Naive B cell (primary cell): ENCODE results near the gene NAB1. TPM values are rescaled to one million over a fixed set of nuclear protein-coding genes. Genes with fewer than 3 reads are reported as not detected.
"Not testable (repeated sequence)": the region's sequence is repeated elsewhere in the genome, so short reads cannot be mapped to it uniquely, and the experiment has no call there.

Experiments used
- ATAC-seq, 2 donors: fragments of 150-1000 bp; cut with Tn5 transposase; 2 replicates each; pipeline ENCODE4 v1.10.0; 2021; ENCODE audit warnings: low read depth in 2 of 2, mild to moderate bottlenecking in 2 of 2, moderate library complexity in 2 of 2
- DNase-seq: peaks from one replicate; pipeline ENCODE4 v3.0.0; 2022
- H3K27ac Mint-ChIP-seq, 6 donors: one replicate each; pipeline ENCODE4 v1.8.0; 2020 to 2022; ENCODE audit warnings: mild to moderate bottlenecking in 6 of 6, mixed read lengths in 6 of 6, moderate library complexity in 5 of 6, inconsistent platforms in 2 of 6
- H3K27me3 Mint-ChIP-seq, 3 donors: one replicate each; pipeline ENCODE4 v1.8.0; 2021 to 2022; ENCODE audit warnings: mixed read lengths in 3 of 3, mild to moderate bottlenecking in 1 of 3
- H3K36me3 Mint-ChIP-seq, 2 donors: one replicate each; pipeline ENCODE4 v1.8.0; 2020 to 2022; ENCODE audit warnings: mixed read lengths in 2 of 2, inconsistent platforms in 1 of 2, mild to moderate bottlenecking in 1 of 2
- H3K4me1 Mint-ChIP-seq, 3 donors: one replicate each; pipeline ENCODE4 v1.8.0; 2020 to 2022; ENCODE audit warnings: mixed read lengths in 3 of 3, inconsistent platforms in 1 of 3, mild to moderate bottlenecking in 1 of 3, moderate library complexity in 1 of 3
- H3K4me3 Mint-ChIP-seq, 8 donors: one replicate each; pipeline ENCODE4 v1.8.0; 2020 to 2022; ENCODE audit warnings: mild to moderate bottlenecking in 8 of 8, mixed read lengths in 8 of 8, moderate library complexity in 8 of 8, inconsistent platforms in 2 of 8
- H3K9me3 Mint-ChIP-seq, 7 donors: one replicate each; pipeline ENCODE4 v1.8.0; 2020 to 2022; ENCODE audit warnings: mixed read lengths in 7 of 7, mild to moderate bottlenecking in 5 of 7, inconsistent platforms in 2 of 7, moderate library complexity in 1 of 7
- polyA plus RNA-seq, 6 donors: library from polyadenylated mRNA; unstranded; fragments of 300-500 nt; fragmentation: Illumina TruSeq; gene quantifications; one replicate each; pipeline ENCODE4 v1.2.3, GENCODE V29; 2021; ENCODE audit warnings: low read depth in 6 of 6

Gene NAB1
- polyA plus RNA-seq, 6 donors from 2014 or later = 2.3 to 5.8 (median 3.0) TPM

- H3K36me3 Mint-ChIP-seq = peaks cover 0 to 13% of the 10 kb centered on the region in 2 donors
- no peak overlapping the region for H3K27ac Mint-ChIP-seq
These were observed 44.8 kb downstream of the NAB1 start for GRCh38 chr2:190693533-190694232.

GRCh38 chr2:190694479-190694878 is 45.6 kb downstream of the NAB1 start:
- Mint-ChIP-seq H3K4me3 (no peak overlapping the region), H3K9me3 (no peaks in the 10 kb centered on the region), H3K27me3 (no peaks in the 10 kb centered on the region), H3K27ac (no peak overlapping the region), H3K36me3 (peaks cover 0 to 13% of the 10 kb centered on the region in 2 donors), H3K4me1 (no peaks in the 10 kb centered on the region)
- no peak for ATAC-seq
- DNase-seq = no peak

More at GRCh38 chr2:190693533-190694232, 44.8 kb downstream of the NAB1 start:
- Mint-ChIP-seq H3K9me3 (no peaks in the 10 kb centered on the region), H3K4me3 (no peak overlapping the region), H3K4me1 (no peaks in the 10 kb centered on the region), H3K27me3 (no peaks in the 10 kb centered on the region)
- ATAC-seq (no peak), DNase-seq (no peak)

- Mint-ChIP-seq H3K4me3 (no peak overlapping the region), H3K27ac (no peak overlapping the region), H3K9me3 (no peaks in the 10 kb centered on the region), H3K27me3 (no peaks in the 10 kb centered on the region), H3K36me3 (peaks cover 0 to 5% of the 10 kb centered on the region in 2 donors), H3K4me1 (no peaks in the 10 kb centered on the region)
- no peak for DNase-seq
- no peak for ATAC-seq
These were observed 46.9 kb downstream of the NAB1 start for GRCh38 chr2:190695739-190696138.

- DNase-seq (no peak), ATAC-seq (no peak)
- Mint-ChIP-seq H3K27ac (no peak overlapping the region), H3K9me3 (no peaks in the 10 kb centered on the region), H3K36me3 (peaks cover 0 to 4% of the 10 kb centered on the region in 2 donors), H3K27me3 (no peaks in the 10 kb centered on the region), H3K4me3 (no peak overlapping the region), H3K4me1 (no peaks in the 10 kb centered on the region)
These were observed 48.0 kb downstream of the NAB1 start for GRCh38 chr2:190696792-190697398.

- Mint-ChIP-seq H3K27ac (no peak overlapping the region), H3K27me3 (no peaks in the 10 kb centered on the region), H3K36me3 (peaks cover 0 to 4% of the 10 kb centered on the region in 2 donors), H3K9me3 (no peaks in the 10 kb centered on the region), H3K4me3 (no peak overlapping the region), H3K4me1 (no peaks in the 10 kb centered on the region)
- DNase-seq = no peak
- ATAC-seq = no peak
These were observed 48.5 kb downstream of the NAB1 start for GRCh38 chr2:190697421-190697820.

DNA sequence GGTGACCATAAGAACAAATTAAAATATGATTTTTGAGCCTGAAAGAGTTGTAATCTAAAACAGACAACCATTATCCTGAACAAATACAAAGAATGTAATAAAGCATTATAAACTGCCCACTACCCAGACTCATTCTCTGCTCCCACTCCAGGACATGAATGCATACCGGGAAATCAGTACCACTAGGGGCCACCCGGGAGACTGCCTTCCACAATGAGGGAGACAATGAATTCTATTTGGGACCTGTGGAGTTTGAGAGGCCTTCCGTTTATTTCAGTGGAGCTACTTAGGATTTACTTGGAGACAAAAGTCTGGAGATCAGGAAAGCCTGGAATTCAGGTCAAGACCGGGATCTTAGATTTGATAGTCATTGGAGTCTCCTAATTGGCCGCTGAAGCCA is 50.0 kb downstream of the NAB1 start:
- no peaks in the 10 kb centered on the region for H3K9me3 Mint-ChIP-seq
- peak overlapping the region in 1 of 6 donors; percentile 12 for H3K27ac Mint-ChIP-seq
- peaks cover 0 to 2% (median 0%) of the 10 kb centered on the region in 3 donors for H3K27me3 Mint-ChIP-seq
- H3K36me3 Mint-ChIP-seq = peaks cover 0 to 4% of the 10 kb centered on the region in 2 donors
- no peak for ATAC-seq
- no peak overlapping the region for H3K4me3 Mint-ChIP-seq
- no peaks in the 10 kb centered on the region for H3K4me1 Mint-ChIP-seq
- no peak for DNase-seq

DNA sequence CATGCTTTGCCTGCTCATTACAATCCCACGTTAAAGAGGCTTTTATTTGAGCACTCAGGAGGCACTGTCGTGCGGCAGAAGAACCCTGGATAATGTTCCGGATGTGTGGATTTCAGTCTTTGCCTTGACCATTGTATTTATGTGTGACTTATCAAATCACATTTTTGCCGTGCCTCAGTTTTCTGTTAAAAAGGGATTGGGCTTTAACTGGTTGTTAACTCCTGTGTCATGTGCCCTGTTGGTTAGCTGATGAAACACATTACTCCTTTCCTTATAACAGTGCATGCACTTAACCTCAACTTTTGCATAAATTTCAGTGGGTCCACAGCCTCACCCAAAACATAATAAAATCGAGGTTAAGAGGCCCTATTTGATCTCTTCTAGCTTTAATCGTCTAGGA is 52.7 kb downstream of the NAB1 start:
- Mint-ChIP-seq H3K9me3 (no peaks in the 10 kb centered on the region), H3K4me3 (no peak overlapping the region), H3K4me1 (no peaks in the 10 kb centered on the region), H3K36me3 (no peaks in the 10 kb centered on the region), H3K27me3 (peaks cover 0 to 6% (median 0%) of the 10 kb centered on the region in 3 donors), H3K27ac (no peak overlapping the region)
- ATAC-seq = no peak
- DNase-seq = no peak

DNA sequence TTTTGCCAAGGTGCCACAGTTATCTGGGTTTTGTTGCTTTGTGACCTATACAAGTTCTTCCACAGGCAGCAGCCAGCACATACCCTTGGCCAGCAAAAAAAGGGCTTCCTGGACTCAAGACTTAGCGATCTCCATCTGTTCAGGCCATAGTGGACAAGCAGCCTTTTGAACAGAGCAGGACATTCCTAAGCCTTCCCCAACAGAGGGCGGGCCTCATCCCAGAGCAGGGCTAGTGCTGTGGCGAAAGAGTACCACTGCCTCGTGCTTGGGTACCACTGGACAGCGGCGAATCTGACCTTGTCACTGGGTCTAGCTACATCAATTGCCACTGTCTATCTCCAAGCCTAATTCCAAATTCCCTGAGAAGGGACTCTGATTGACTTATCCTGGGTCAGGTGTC is 56.4 kb downstream of the NAB1 start:
- Mint-ChIP-seq H3K27me3 (peaks cover 0 to 6% (median 0%) of the 10 kb centered on the region in 3 donors), H3K4me1 (no peaks in the 10 kb centered on the region), H3K27ac (no peak overlapping the region), H3K4me3 (no peak overlapping the region), H3K36me3 (no peaks in the 10 kb centered on the region), H3K9me3 (peaks cover 0 to 4% (median 0%) of the 10 kb centered on the region in 7 donors)
- ATAC-seq (no peak), DNase-seq (no peak)

GRCh38 chr2:190707726-190708125 is 58.8 kb downstream of the NAB1 start:
- DNase-seq = no peak
- Mint-ChIP-seq H3K27ac (no peak overlapping the region), H3K36me3 (no peaks in the 10 kb centered on the region), H3K9me3 (peaks cover 0 to 4% (median 0%) of the 10 kb centered on the region in 7 donors), H3K4me3 (no peak overlapping the region), H3K27me3 (peaks cover 0 to 6% (median 0%) of the 10 kb centered on the region in 3 donors), H3K4me1 (no peaks in the 10 kb centered on the region)
- ATAC-seq = no peak

DNA sequence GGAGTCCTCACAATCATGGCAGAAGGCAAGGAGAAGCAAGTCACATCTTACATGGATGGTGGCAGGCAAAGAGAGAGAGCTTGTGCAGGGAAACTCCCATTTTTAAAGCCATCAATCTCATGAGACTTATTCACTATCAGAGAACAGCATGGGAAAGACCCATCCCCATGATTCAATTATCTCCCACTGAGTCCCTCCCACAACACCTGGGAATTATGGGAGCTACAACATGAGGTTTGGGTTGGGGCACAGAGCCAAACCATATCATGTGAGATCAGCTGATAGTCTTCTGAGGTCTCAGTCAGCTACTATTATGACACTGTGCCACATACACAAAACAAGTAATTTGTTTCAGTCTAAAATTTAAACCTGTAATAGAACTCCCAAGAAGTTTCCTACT is 59.8 kb downstream of the NAB1 start:
- H3K4me1 Mint-ChIP-seq, H3K4me3 Mint-ChIP-seq, H3K36me3 Mint-ChIP-seq, H3K27ac Mint-ChIP-seq, H3K9me3 Mint-ChIP-seq, ATAC-seq, DNase-seq, H3K27me3 Mint-ChIP-seq: not testable (repeated sequence)

DNA sequence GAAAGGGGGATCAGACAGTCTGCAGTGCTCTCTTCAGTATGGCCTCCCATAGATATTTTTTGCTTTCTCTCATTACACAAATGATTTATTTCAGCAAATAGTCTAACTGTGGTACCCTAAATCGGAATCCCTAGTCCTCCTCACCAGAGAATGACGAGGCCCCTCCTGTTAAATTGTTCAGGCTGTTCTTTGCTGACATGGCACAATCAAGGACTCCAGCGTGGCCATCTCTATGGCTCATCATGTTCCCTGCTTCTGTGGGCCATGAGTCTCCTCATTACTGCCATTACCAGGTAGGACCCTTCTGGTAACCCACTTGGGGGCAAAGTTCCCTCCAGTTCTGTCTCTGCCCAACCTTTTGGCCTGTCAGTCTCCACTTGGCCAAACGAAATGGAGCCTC is 62.2 kb downstream of the NAB1 start:
- Mint-ChIP-seq H3K27ac (no peak overlapping the region), H3K4me1 (no peaks in the 10 kb centered on the region), H3K9me3 (peaks cover 0 to 4% (median 0%) of the 10 kb centered on the region in 7 donors), H3K27me3 (no peaks in the 10 kb centered on the region), H3K4me3 (no peak overlapping the region), H3K36me3 (no peaks in the 10 kb centered on the region)
- ATAC-seq (no peak), DNase-seq (no peak)

GRCh38 chr2:190713471-190713870 is 64.6 kb downstream of the NAB1 start:
- Mint-ChIP-seq H3K4me3 (no peak overlapping the region), H3K27me3 (peaks cover 0 to 9% (median 6%) of the 10 kb centered on the region in 3 donors), H3K27ac (no peak overlapping the region), H3K9me3 (peaks cover 0 to 2% (median 0%) of the 10 kb centered on the region in 7 donors), H3K36me3 (no peaks in the 10 kb centered on the region), H3K4me1 (peaks cover 0 to 2% (median 0%) of the 10 kb centered on the region in 3 donors)
- DNase-seq = no peak
- no peak for ATAC-seq

GRCh38 chr2:190714958-190715357 is 66.1 kb downstream of the NAB1 start:
- Mint-ChIP-seq H3K36me3 (no peaks in the 10 kb centered on the region), H3K4me3 (no peak overlapping the region), H3K27me3 (peaks cover 0 to 17% (median 6%) of the 10 kb centered on the region in 3 donors), H3K4me1 (peaks cover 0 to 9% (median 0%) of the 10 kb centered on the region in 3 donors), H3K27ac (no peak overlapping the region), H3K9me3 (no peaks in the 10 kb centered on the region)
- DNase-seq (no peak), ATAC-seq (no peak)

GRCh38 chr2:190716176-190716807 is 67.4 kb downstream of the NAB1 start:
- H3K4me3 Mint-ChIP-seq = no peak overlapping the region

More at GRCh38 chr2:190716176-190716807, 67.4 kb downstream of the NAB1 start:
- DNase-seq = no peak
- no peak for ATAC-seq
- Mint-ChIP-seq H3K36me3 (no peaks in the 10 kb centered on the region), H3K27ac (no peak overlapping the region), H3K27me3 (peaks cover 0 to 21% (median 6%) of the 10 kb centered on the region in 3 donors), H3K4me1 (peaks cover 0 to 9% (median 0%) of the 10 kb centered on the region in 3 donors), H3K9me3 (no peaks in the 10 kb centered on the region)
